Keratinocyte (primary cell): ENCODE measurements around the gene ITGA7. TPM values are rescaled to one million over a fixed set of nuclear protein-coding genes. Genes with fewer than 3 reads are reported as not detected.

Experiments used
- DNase-seq: peaks from one replicate; pipeline ENCODE4 v3.0.0-alpha.2; 2011; ENCODE audit warnings: low read depth, missing footprints, low spot score
- FAIRE-seq: peaks from 2 replicates; lab custom pipeline; 2011; peaks lifted over from hg19 to GRCh38; lab: Jason Lieb, UNC
- H2AFZ ChIP-seq: 2 replicates; pipeline ENCODE4 v1.6.0; 2012; ENCODE audit warnings: low read length, control low read depth, inconsistent platforms; ENCODE audit not compliant: control insufficient read depth
- H3K27ac ChIP-seq: 2 replicates; pipeline ENCODE4 v1.5.1; 2011; ENCODE audit warnings: low read length; ENCODE audit not compliant: control insufficient read depth, insufficient read depth
- H3K27me3 ChIP-seq: 3 replicates; pipeline ENCODE4 v1.6.0; 2011; ENCODE audit warnings: low read length; ENCODE audit not compliant: control insufficient read depth, insufficient read depth; ENCODE audit errors: extremely low read depth
- H3K36me3 ChIP-seq, 2 experiments: 2 replicates in 1 of 2; 3 replicates in 1 of 2; pipeline ENCODE4 v1.5.1; 2011; ENCODE audit warnings: low read length in 2 of 2, mild to moderate bottlenecking in 1 of 2; ENCODE audit not compliant: control insufficient read depth in 2 of 2, insufficient read depth in 2 of 2; ENCODE audit errors: extremely low read depth in 1 of 2
- H3K4me1 ChIP-seq: 3 replicates; pipeline ENCODE4 v1.5.1; 2011; ENCODE audit warnings: low read length; ENCODE audit not compliant: control insufficient read depth, insufficient read depth; ENCODE audit errors: extremely low read depth
- H3K4me2 ChIP-seq: 3 replicates; pipeline ENCODE4 v1.6.0; 2011; ENCODE audit warnings: low read depth, low read length; ENCODE audit not compliant: control insufficient read depth, insufficient read depth; ENCODE audit errors: extremely low read depth
- H3K4me3 ChIP-seq, 3 experiments: fragments of 200-600 bp in 1 of 3; sonication (generic) in 1 of 3; 2 replicates in 2 of 3; 3 replicates in 1 of 3; pipeline ENCODE4 v1.5.1; 2011 to 2016; ENCODE audit warnings: low read length in 3 of 3, mild to moderate bottlenecking in 3 of 3, control low read depth in 2 of 3, inconsistent platforms in 1 of 3, low read depth in 1 of 3, mixed read lengths in 1 of 3, mixed run types in 1 of 3, moderate library complexity in 1 of 3; ENCODE audit not compliant: control insufficient read depth in 2 of 3, insufficient read depth in 2 of 3; ENCODE audit errors: extremely low read depth in 1 of 3
- H3K79me2 ChIP-seq: 2 replicates; pipeline ENCODE4 v1.6.0; 2012; ENCODE audit warnings: low read length; ENCODE audit not compliant: control insufficient read depth, insufficient read depth
- H3K9ac ChIP-seq: 3 replicates; pipeline ENCODE4 v1.6.0; 2011; ENCODE audit warnings: low read length; ENCODE audit not compliant: control insufficient read depth, insufficient read depth; ENCODE audit errors: extremely low read depth
- H3K9me1 ChIP-seq: 3 replicates; pipeline ENCODE4 v1.6.0; 2011; ENCODE audit warnings: low read length; ENCODE audit not compliant: control insufficient read depth, insufficient read depth; ENCODE audit errors: extremely low read depth
- H3K9me3 ChIP-seq: 2 replicates; pipeline ENCODE4 v1.5.1; 2012; ENCODE audit warnings: low read depth, low read length; ENCODE audit not compliant: control insufficient read depth
- H4K20me1 ChIP-seq: 3 replicates; pipeline ENCODE4 v1.6.0; 2011; ENCODE audit warnings: low read length; ENCODE audit not compliant: control insufficient read depth, insufficient read depth; ENCODE audit errors: extremely low read depth
- CTCF ChIP-seq, 3 experiments: IDR thresholded peaks in 1 of 3; conservative IDR thresholded peaks in 1 of 3; optimal IDR thresholded peaks in 1 of 3; 2 replicates in 2 of 3; 3 replicates in 1 of 3; pipeline versions ENCODE3 to v1.5.1; 2011; ENCODE audit warnings: low read length in 3 of 3, mild to moderate bottlenecking in 3 of 3, moderate library complexity in 2 of 3, control low read depth in 1 of 3, inconsistent platforms in 1 of 3; ENCODE audit not compliant: insufficient read depth in 2 of 3; ENCODE audit errors: extremely low read depth in 1 of 3
- EZH2 ChIP-seq: IDR thresholded peaks from one replicate; pipeline ENCODE4 v1.6.1; 2012; ENCODE audit warnings: inconsistent platforms, mild to moderate bottlenecking, low read length, moderate library complexity
- dilution Hi-C: fragments of 300-500 bp; cut with MboI; formaldehyde crosslinking; loops from one replicate; pipeline ENCODE4 v1.7.0; 2020; ENCODE audit warnings: low sequenced_read_pairs; ENCODE audit not compliant: extremely low pct_ligation_motif_present
- polyA plus RNA-seq, 5 experiments: library from polyadenylated mRNA; depleted of rRNA in 3 of 5; stranded (reverse) in 3 of 5; stranded (forward) in 1 of 5; unstranded in 1 of 5; fragments of >200 nt; gene quantifications; 1 replicate in 1 of 5; 2 replicates in 3 of 5; 3 replicates in 1 of 5; pipeline versions ENCODE4 v1.2.1 to v1.2.3, GENCODE V29; 2011 to 2012; ENCODE audit warnings: missing spikeins in 2 of 5, low read depth in 1 of 5, low replicate concordance in 1 of 5

Gene ITGA7
- polyA plus RNA-seq, 1 donor (not counting 4 experiments of a cell fraction or from before 2014, with no cell fraction given) = 0.04 TPM

DNA sequence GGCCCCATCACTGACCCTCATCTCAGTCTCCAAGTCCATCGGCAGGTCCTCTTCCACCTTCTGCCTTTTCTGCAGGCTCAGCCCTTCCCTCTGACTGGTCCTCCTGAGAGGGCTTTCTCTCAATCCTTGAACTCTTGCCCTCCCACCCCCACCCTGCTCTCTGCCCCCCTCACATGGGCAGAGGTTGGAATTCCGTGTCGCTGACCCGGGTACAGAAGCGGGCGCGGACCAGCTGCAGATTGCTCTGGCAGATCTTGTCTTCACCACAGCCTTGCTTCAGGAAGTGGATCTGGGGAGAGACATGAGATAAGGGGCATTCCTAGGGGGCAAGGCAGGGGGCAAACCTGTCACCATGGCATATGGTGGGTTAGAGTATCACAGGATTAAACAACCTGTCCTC, 12.4 kb downstream of the ITGA7 start:
- no peak for DNase-seq

GRCh38 chr12:55694651-55695050, 13.1 kb downstream of the ITGA7 start:
- no peaks in the 10 kb centered on the region for H3K9me3 ChIP-seq
- H3K4me3 ChIP-seq = no peak overlapping the region
- DNase-seq (no peak), FAIRE-seq (no peak)
- no peaks in the 10 kb centered on the region for H3K9me1 ChIP-seq
- no peaks in the 10 kb centered on the region for H3K79me2 ChIP-seq
- dilution Hi-C loops = no loop called here
- TF ChIP-seq EZH2 (no peak), CTCF (optimal IDR thresholded peaks at IDR 0.05 in 1 of 3, IDR thresholded peaks at IDR 0.05 in 1 of 3, conservative IDR thresholded peaks at IDR 0.05 in 1 of 3; ENCODE audit: extremely low read depth in 1 of 3, insufficient read depth in 2 of 3, low read length in 3 of 3) (no peak)
- H3K27me3 ChIP-seq = peaks cover 22% of the 10 kb centered on the region
- H2AFZ ChIP-seq = no peak overlapping the region
- no peak overlapping the region for H3K4me2 ChIP-seq
- no peaks in the 10 kb centered on the region for H3K4me1 ChIP-seq
- H3K27ac ChIP-seq = no peak overlapping the region
- no peaks in the 10 kb centered on the region for H4K20me1 ChIP-seq
- H3K36me3 ChIP-seq = no peaks in the 10 kb centered on the region
- H3K9ac ChIP-seq = no peak overlapping the region

More for the DNA sequence above, 12.4 kb downstream of the ITGA7 start:
- H3K79me2 ChIP-seq = no peaks in the 10 kb centered on the region
- H3K4me2 ChIP-seq = no peak overlapping the region
- no peak overlapping the region for H2AFZ ChIP-seq
- H3K27me3 ChIP-seq = peaks cover 22% of the 10 kb centered on the region
- H4K20me1 ChIP-seq = no peaks in the 10 kb centered on the region
- TF ChIP-seq EZH2 = no peak
- TF ChIP-seq CTCF (optimal IDR thresholded peaks at IDR 0.05 in 1 of 3, IDR thresholded peaks at IDR 0.05 in 1 of 3, conservative IDR thresholded peaks at IDR 0.05 in 1 of 3; ENCODE audit: extremely low read depth in 1 of 3, insufficient read depth in 2 of 3, low read length in 3 of 3) = no peak
- no peaks in the 10 kb centered on the region for H3K9me3 ChIP-seq
- H3K36me3 ChIP-seq = no peaks in the 10 kb centered on the region
- H3K4me1 ChIP-seq = peaks cover under 1% of the 10 kb centered on the region
- FAIRE-seq = no peak
- H3K9me1 ChIP-seq = no peaks in the 10 kb centered on the region
- dilution Hi-C loops = no loop called here
- H3K4me3 ChIP-seq = no peak overlapping the region
- H3K9ac ChIP-seq = no peak overlapping the region
- no peak overlapping the region for H3K27ac ChIP-seq
